Keratinocyte (primary cell): Measurements from ENCODE around the gene KMT2B. TPM values are rescaled to one million over a fixed set of nuclear protein-coding genes. Genes with fewer than 3 reads are reported as not detected.

Source experiments
- DNase-seq: peaks from one replicate; pipeline ENCODE4 v3.0.0-alpha.2; 2011; ENCODE audit warnings: low read depth, missing footprints, low spot score
- FAIRE-seq: peaks from 2 replicates; lab custom pipeline; 2011; peaks lifted over from hg19 to GRCh38; lab: Jason Lieb, UNC
- H2AFZ ChIP-seq: 2 replicates; pipeline ENCODE4 v1.6.0; 2012; ENCODE audit warnings: low read length, control low read depth, inconsistent platforms; ENCODE audit not compliant: control insufficient read depth
- H3K27ac ChIP-seq: 2 replicates; pipeline ENCODE4 v1.5.1; 2011; ENCODE audit warnings: low read length; ENCODE audit not compliant: control insufficient read depth, insufficient read depth
- H3K27me3 ChIP-seq: 3 replicates; pipeline ENCODE4 v1.6.0; 2011; ENCODE audit warnings: low read length; ENCODE audit not compliant: control insufficient read depth, insufficient read depth; ENCODE audit errors: extremely low read depth
- H3K36me3 ChIP-seq, 2 experiments: 2 replicates in 1 of 2; 3 replicates in 1 of 2; pipeline ENCODE4 v1.5.1; 2011; ENCODE audit warnings: low read length in 2 of 2, mild to moderate bottlenecking in 1 of 2; ENCODE audit not compliant: control insufficient read depth in 2 of 2, insufficient read depth in 2 of 2; ENCODE audit errors: extremely low read depth in 1 of 2
- H3K4me1 ChIP-seq: 3 replicates; pipeline ENCODE4 v1.5.1; 2011; ENCODE audit warnings: low read length; ENCODE audit not compliant: control insufficient read depth, insufficient read depth; ENCODE audit errors: extremely low read depth
- H3K4me2 ChIP-seq: 3 replicates; pipeline ENCODE4 v1.6.0; 2011; ENCODE audit warnings: low read depth, low read length; ENCODE audit not compliant: control insufficient read depth, insufficient read depth; ENCODE audit errors: extremely low read depth
- H3K4me3 ChIP-seq, 3 experiments: fragments of 200-600 bp in 1 of 3; sonication (generic) in 1 of 3; 2 replicates in 2 of 3; 3 replicates in 1 of 3; pipeline ENCODE4 v1.5.1; 2011 to 2016; ENCODE audit warnings: low read length in 3 of 3, mild to moderate bottlenecking in 3 of 3, control low read depth in 2 of 3, inconsistent platforms in 1 of 3, low read depth in 1 of 3, mixed read lengths in 1 of 3, mixed run types in 1 of 3, moderate library complexity in 1 of 3; ENCODE audit not compliant: control insufficient read depth in 2 of 3, insufficient read depth in 2 of 3; ENCODE audit errors: extremely low read depth in 1 of 3
- H3K79me2 ChIP-seq: 2 replicates; pipeline ENCODE4 v1.6.0; 2012; ENCODE audit warnings: low read length; ENCODE audit not compliant: control insufficient read depth, insufficient read depth
- H3K9ac ChIP-seq: 3 replicates; pipeline ENCODE4 v1.6.0; 2011; ENCODE audit warnings: low read length; ENCODE audit not compliant: control insufficient read depth, insufficient read depth; ENCODE audit errors: extremely low read depth
- H3K9me1 ChIP-seq: 3 replicates; pipeline ENCODE4 v1.6.0; 2011; ENCODE audit warnings: low read length; ENCODE audit not compliant: control insufficient read depth, insufficient read depth; ENCODE audit errors: extremely low read depth
- H3K9me3 ChIP-seq: 2 replicates; pipeline ENCODE4 v1.5.1; 2012; ENCODE audit warnings: low read depth, low read length; ENCODE audit not compliant: control insufficient read depth
- H4K20me1 ChIP-seq: 3 replicates; pipeline ENCODE4 v1.6.0; 2011; ENCODE audit warnings: low read length; ENCODE audit not compliant: control insufficient read depth, insufficient read depth; ENCODE audit errors: extremely low read depth
- CTCF ChIP-seq, 3 experiments: IDR thresholded peaks in 1 of 3; conservative IDR thresholded peaks in 1 of 3; optimal IDR thresholded peaks in 1 of 3; 2 replicates in 2 of 3; 3 replicates in 1 of 3; pipeline versions ENCODE3 to v1.5.1; 2011; ENCODE audit warnings: low read length in 3 of 3, mild to moderate bottlenecking in 3 of 3, moderate library complexity in 2 of 3, control low read depth in 1 of 3, inconsistent platforms in 1 of 3; ENCODE audit not compliant: insufficient read depth in 2 of 3; ENCODE audit errors: extremely low read depth in 1 of 3
- EZH2 ChIP-seq: IDR thresholded peaks from one replicate; pipeline ENCODE4 v1.6.1; 2012; ENCODE audit warnings: inconsistent platforms, mild to moderate bottlenecking, low read length, moderate library complexity
- dilution Hi-C: fragments of 300-500 bp; cut with MboI; formaldehyde crosslinking; loops from one replicate; pipeline ENCODE4 v1.7.0; 2020; ENCODE audit warnings: low sequenced_read_pairs; ENCODE audit not compliant: extremely low pct_ligation_motif_present
- polyA plus RNA-seq, 5 experiments: library from polyadenylated mRNA; depleted of rRNA in 3 of 5; stranded (reverse) in 3 of 5; stranded (forward) in 1 of 5; unstranded in 1 of 5; fragments of >200 nt; gene quantifications; 1 replicate in 1 of 5; 2 replicates in 3 of 5; 3 replicates in 1 of 5; pipeline versions ENCODE4 v1.2.1 to v1.2.3, GENCODE V29; 2011 to 2012; ENCODE audit warnings: missing spikeins in 2 of 5, low read depth in 1 of 5, low replicate concordance in 1 of 5

The KMT2B gene
- polyA plus RNA-seq, 1 donor (not counting 4 experiments of a cell fraction or from before 2014, with no cell fraction given) = 7.7 TPM

GRCh38 chr19:35733180-35734125 is 15.7 kb downstream of the KMT2B start:
- no peaks in the 10 kb centered on the region for H3K27me3 ChIP-seq
- peaks cover 66 to 75% of the 10 kb centered on the region in 2 experiments for H3K36me3 ChIP-seq
- no peaks in the 10 kb centered on the region for H3K9me3 ChIP-seq
- FAIRE-seq = no peak
- H3K9ac ChIP-seq = no peak overlapping the region
- no peak overlapping the region for H3K27ac ChIP-seq
- no peak overlapping the region for H3K4me3 ChIP-seq
- H3K79me2 ChIP-seq = peaks cover 2% of the 10 kb centered on the region
- H3K4me2 ChIP-seq = no peak overlapping the region
- no peaks in the 10 kb centered on the region for H3K9me1 ChIP-seq
- no peak overlapping the region for H2AFZ ChIP-seq
- H3K4me1 ChIP-seq = no peaks in the 10 kb centered on the region
- TF ChIP-seq EZH2 (no peak), CTCF (optimal IDR thresholded peaks at IDR 0.05 in 1 of 3, IDR thresholded peaks at IDR 0.05 in 1 of 3, conservative IDR thresholded peaks at IDR 0.05 in 1 of 3; ENCODE audit: extremely low read depth in 1 of 3, insufficient read depth in 2 of 3, low read length in 3 of 3) (no peak)
- dilution Hi-C loops = no loop called here
- peaks cover 6% of the 10 kb centered on the region for H4K20me1 ChIP-seq
- DNase-seq = no peak

GRCh38 chr19:35734273-35734672 is 16.5 kb downstream of the KMT2B start:
- Histone ChIP-seq H3K79me2 (peaks cover 2% of the 10 kb centered on the region), H3K9me1 (no peaks in the 10 kb centered on the region), H2AFZ (no peak overlapping the region), H3K4me1 (no peaks in the 10 kb centered on the region), H3K27me3 (no peaks in the 10 kb centered on the region), H3K36me3 (peaks cover 61 to 71% of the 10 kb centered on the region in 2 experiments), H3K4me2 (no peak overlapping the region), H3K27ac (no peak overlapping the region), H4K20me1 (peaks cover 6% of the 10 kb centered on the region), H3K4me3 (no peak overlapping the region), H3K9ac (no peak overlapping the region), H3K9me3 (no peaks in the 10 kb centered on the region)
- TF ChIP-seq EZH2 (no peak), CTCF (optimal IDR thresholded peaks at IDR 0.05 in 1 of 3, IDR thresholded peaks at IDR 0.05 in 1 of 3, conservative IDR thresholded peaks at IDR 0.05 in 1 of 3; ENCODE audit: extremely low read depth in 1 of 3, insufficient read depth in 2 of 3, low read length in 3 of 3) (no peak)
- dilution Hi-C loops = no loop called here
- FAIRE-seq (no peak), DNase-seq (no peak)
